ENCODE results near the gene STARD13.
A peak's percentile ranks its signal among the peaks of the same experiment; 100 is the strongest.

The STARD13 gene, protein sequence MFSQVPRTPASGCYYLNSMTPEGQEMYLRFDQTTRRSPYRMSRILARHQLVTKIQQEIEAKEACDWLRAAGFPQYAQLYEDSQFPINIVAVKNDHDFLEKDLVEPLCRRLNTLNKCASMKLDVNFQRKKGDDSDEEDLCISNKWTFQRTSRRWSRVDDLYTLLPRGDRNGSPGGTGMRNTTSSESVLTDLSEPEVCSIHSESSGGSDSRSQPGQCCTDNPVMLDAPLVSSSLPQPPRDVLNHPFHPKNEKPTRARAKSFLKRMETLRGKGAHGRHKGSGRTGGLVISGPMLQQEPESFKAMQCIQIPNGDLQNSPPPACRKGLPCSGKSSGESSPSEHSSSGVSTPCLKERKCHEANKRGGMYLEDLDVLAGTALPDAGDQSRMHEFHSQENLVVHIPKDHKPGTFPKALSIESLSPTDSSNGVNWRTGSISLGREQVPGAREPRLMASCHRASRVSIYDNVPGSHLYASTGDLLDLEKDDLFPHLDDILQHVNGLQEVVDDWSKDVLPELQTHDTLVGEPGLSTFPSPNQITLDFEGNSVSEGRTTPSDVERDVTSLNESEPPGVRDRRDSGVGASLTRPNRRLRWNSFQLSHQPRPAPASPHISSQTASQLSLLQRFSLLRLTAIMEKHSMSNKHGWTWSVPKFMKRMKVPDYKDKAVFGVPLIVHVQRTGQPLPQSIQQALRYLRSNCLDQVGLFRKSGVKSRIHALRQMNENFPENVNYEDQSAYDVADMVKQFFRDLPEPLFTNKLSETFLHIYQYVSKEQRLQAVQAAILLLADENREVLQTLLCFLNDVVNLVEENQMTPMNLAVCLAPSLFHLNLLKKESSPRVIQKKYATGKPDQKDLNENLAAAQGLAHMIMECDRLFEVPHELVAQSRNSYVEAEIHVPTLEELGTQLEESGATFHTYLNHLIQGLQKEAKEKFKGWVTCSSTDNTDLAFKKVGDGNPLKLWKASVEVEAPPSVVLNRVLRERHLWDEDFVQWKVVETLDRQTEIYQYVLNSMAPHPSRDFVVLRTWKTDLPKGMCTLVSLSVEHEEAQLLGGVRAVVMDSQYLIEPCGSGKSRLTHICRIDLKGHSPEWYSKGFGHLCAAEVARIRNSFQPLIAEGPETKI

DNA sequence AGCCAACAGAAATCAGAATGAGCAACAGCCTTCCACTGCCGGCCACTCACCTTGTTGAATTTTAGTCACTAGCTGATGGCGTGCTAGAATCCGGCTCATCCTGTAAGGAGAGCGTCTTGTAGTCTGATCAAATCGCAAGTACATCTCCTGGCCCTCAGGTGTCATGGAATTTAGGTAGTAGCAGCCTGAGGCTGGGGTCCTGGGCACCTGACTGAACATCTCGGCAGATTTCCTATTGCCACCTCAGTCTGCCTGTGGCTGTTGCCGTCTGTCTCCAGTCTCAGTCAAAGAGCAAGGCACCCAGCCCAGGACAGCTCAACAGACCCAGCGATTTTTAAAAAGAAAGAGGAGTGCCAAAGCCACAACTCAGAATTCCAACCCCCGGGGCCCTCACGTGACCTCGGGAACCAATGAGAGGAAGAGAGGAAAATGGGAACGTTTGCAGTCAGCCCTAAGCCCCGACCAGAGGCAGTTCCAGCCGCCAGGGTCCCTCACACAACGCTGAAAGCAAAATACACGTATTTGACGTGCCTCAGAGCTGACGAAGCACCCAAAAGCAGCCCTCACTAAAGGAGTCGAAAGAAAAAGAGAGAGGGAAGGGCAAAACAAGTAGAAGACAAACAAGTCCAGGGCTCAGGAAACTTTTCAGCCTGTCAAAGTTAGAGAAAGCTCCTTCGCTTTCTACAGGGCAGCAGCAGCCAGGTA is at the start of gene STARD13:
Gene STARD13 (minus strand): TSS at position 336 of the 705 bp plus-strand sequence. CDS start 117 bp downstream, at position 219.
- peak; percentile 61 for DNase-seq (ENCODE audit: low spot score)

DNA sequence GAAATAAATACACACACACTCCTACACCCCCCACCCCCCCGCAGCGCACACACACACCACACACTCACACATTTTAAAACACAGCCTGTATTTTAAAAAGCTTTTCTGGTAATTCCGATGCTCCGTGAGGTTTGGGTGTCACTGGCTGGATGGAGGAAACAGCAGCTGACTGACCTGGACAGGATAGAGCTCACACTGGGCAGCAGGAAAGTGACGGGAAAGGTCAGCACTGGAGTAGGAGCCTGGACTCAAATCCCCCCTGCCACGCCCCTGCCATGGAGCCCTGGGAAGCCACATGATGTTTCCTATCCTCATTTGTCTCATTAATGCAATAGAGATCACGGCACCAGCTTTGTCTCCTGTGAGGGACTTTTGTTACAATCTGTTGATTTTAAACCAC is 49.3 kb upstream of the STARD13 start:
- no peak for DNase-seq (ENCODE audit: low spot score)

DNA sequence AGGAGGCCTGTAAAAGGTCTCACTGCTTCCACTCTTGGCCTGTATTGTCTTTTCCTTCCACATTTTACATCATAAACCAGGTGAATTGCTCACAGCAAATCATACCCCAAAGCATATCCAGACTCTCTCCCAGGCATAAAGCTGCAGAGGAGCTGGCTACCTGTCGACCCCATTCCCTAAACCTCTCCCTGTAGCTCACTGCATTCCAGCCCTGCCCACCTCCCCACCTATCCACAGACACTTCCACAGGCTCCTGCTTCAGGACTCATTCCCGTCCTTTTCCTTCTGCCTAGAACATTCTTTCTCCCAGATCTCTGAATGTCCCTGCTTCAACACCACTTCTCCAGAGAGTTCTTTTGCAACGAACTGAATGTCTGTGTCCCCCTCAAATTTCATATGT is 46.4 kb upstream of the STARD13 start:
- no peak for DNase-seq (ENCODE audit: low spot score)

DNA sequence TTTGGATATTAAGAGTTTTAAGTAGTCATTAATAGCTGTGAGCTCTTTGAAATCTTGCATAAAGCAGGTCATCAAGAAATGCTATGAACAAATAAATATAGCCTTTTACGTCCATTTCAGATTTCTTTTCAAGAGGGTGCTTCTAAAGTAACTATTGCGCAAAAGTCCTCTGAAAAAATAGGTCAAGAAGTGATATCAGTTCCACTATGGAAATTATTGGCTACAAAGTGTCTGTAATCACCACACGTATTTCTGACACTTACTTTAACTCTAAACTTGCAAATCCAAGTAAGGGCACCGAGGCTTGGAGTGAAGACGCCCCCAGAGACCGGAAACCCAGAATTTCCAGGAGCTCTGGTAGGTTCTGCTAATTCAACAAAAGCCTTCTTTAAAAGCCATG is 44.9 kb upstream of the STARD13 start:
- DNase-seq (ENCODE audit: low spot score) = no peak

DNA sequence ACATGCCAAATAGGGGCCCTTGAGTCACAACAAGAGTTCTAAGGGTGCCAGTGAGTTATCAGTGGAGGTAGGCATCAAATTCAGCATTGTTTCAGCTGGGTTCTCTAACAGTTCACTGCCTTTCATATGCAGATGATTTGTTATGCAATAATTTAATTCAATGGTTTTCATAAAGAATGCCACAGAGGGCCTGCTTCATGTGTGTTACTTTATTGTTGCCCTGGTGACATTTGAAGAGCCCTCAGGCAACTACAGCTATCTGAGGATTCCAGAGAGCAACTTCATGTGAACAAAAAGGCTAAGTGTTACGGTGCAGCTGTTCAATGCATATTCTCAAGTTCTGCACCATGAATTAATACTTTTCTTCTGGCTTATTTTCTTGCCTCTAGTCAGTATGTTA is 43.1 kb upstream of the STARD13 start:
- DNase-seq (ENCODE audit: low spot score) = no peak

DNA sequence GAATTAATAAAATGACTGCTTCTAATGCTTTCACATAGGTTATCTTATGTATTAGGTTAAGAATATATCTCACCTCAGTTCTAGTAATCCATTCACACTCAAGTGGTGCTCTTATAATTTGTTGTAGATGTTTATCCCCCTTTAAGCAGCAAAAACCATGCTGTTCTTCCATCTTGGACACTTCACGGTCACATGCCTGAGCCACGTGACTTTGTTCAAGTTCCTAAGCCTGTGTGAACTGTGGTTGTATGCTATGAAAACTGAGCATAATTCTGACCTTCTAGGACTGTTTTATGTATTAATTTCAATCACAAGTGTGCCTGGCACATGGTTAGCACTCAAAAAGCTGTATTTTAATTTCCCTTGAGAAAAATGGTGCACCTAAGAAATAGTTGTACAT is 41.2 kb upstream of the STARD13 start:
- no peak for DNase-seq (ENCODE audit: low spot score)

DNA sequence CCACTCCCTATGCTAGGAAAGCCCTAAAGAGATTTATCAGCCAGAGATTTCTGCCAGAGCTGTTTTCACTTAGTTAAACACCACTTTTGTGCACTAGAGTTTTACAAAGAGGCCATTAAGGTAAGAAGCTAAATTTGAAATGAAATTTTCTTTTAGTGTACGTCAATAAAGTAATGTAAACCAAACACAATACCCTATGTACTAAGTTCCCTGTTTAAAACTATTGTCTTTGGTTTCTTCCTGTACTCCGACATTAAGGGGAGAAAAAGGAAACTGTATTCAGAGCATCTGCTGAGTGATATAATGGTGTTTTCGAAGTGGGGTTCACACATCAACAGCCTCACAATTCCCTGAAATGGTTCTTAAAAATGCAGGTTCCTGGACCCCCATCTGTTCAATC is 40.7 kb upstream of the STARD13 start:
- DNase-seq (ENCODE audit: low spot score) = no peak

DNA sequence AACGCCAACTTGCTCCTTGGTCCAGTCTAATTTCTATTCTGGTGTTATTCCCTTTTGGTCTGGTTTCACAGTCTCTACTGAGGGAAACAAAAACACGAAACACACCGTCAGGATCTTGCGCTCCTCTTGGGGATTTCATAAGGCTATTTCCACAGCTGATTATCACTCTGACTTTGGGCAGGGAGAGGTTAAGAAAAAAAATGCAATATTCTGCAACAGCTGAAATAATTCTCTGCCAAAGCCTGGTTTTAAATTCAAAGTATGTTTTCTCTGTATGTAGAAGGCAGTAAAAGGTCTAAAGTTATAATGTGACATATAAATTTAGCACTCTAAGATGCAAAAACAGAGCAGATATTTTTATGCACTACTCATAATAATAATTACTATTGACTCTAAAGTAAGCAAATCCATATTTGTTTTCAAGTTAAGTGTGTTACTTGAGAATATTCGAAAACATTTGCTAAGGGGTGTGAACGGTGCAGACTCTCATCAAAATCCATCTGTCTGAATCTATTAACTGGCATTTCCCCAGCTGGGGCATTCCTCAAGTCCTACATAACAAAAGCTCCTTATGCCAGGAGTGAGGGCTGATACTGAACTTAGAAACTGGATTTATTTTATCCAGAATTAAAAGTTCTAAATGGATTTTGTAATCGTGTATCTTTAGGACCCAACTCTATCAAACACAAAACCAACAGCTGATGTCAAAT is 38.4 kb upstream of the STARD13 start:
- DNase-seq (ENCODE audit: low spot score) = no peak

DNA sequence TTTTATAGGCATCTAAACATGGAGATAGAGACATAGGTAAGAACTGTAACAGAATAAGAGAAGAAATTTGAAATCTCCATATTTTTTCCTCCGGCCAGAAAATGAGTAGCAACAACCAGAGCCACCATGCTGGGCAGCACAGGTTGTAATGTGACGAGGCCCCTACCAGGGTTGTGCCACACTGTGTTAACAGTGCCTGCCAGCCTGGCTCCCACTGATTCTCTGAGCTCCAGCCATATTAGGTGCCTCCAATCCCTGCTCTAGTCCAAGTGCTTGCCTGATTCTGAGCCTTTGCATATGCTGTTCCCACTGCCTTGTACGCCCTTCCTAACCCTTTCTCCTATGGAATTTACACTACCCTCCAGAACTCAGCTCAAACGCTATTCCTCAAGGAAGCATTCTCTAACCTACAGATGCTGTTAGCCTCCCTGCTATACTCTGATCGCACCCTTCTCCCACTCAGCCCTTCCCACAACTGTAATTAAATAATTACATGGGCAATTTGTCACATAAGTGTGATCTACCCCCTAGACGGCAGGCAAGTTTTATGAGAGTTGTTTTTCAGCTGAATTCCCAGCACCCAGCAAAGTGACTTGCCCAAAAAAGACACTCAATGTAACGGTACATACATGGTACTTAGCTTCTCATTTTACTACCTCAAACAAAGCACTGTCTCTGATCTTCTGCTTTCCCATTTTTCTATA is 37.6 kb upstream of the STARD13 start:
- no peak for DNase-seq (ENCODE audit: low spot score)

DNA sequence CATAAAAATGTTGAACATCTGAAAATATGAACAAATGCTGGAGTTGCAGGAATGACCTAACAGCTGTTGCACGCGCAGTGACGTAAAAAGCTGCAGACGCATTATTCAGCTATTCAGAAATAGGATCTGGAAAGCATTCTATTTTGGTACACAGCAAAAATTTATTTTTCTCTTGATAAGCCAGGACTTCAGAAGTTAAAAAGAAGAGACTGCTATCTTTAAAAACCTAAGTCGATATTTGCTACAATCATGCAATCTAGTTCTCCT is 36.9 kb upstream of the STARD13 start:
- DNase-seq (ENCODE audit: low spot score) = no peak

DNA sequence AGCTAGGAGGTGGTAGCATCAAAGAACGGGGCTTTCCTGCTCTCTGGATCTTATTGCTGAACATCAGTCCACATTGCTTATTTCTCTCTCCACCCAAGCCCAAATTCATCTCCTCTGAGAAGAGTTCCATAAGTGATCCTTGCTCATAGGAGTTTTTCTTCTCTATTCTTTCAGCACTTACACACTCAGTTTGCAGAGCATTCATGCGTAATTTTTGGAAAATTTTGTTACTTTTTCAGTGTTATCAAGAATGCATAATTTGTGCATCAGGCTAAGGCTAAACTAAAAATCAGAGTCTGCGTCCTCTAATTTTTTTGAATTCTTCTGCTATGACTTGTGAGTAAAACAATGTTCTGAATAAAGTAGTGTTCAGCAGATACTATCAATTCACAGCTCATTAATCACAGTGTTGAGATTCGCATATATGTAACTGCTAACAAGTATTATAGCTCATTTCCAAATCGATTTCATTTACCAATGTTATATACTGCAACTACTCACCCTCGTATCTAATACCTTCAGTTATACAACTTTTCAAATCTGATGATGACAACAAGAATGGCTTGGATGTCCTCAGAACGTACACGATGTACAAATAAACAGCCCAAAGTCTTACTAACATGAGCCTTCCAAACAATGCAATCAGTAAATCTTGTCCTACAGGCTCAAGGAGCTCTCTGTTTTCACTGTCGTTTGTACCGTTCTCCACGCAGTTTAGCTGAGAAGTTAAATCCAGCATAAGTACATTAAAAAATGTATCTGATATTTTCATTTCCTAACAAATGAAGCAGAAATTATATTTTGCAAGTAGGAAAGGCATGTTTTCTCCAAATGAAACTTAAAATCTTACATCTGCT is 36.4 kb upstream of the STARD13 start:
- DNase-seq (ENCODE audit: low spot score) = no peak

DNA sequence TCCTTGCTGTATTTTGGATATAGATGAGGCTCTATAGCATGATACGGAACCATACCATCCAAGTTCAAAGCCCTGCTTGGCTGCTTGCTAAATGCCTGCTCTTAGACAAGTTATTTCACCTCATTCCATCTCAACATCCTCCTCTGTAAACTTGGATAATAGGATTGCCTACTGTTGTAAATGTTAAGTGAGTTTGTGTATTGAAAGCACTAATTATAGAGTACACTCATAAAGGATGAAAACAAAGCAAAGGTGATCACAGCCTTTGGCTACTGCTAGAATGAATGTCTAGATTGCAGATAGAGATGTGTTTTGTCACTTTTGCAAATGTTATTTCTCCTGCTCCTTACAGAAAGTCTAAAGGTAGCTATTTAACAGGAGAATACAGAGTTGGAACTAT is 34.3 kb upstream of the STARD13 start:
- DNase-seq (ENCODE audit: low spot score) = no peak

DNA sequence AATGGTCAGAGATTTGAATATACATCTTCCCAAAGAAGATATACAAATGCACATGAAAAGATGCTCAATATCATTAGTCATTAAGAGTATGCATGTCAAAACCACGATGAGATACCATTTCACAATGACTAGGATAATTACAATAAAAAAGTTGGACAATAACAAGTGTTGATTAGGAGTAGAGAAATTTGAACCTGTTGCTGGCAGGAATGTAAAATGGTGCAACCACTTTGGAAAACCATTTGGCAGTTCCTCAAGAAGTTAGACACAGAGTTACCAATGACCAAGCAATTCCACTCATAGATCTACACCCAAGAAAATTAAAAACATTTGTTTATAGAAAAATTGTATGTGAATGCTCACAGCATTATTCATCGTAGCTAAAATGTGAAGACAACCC is 33.2 kb upstream of the STARD13 start:
- DNase-seq (ENCODE audit: low spot score) = no peak

DNA sequence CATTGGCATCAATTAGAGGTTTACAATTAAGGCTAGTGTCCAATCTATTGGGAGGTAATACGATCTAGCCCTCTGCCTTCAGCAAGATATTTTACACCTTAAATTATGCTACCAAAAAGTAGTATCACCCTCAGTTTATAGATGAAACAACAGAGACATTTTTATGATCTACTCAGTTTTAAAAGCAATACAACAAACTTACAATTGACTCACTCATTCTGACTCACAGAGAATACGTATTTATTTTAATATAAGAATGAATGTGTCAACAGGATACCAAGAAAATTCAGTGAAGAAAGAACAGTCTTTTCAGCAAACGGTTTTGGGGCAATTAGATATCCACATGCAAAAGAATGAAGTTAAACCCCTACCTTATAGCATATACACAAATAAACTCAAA is 32.5 kb upstream of the STARD13 start:
- no peak for DNase-seq (ENCODE audit: low spot score)

DNA sequence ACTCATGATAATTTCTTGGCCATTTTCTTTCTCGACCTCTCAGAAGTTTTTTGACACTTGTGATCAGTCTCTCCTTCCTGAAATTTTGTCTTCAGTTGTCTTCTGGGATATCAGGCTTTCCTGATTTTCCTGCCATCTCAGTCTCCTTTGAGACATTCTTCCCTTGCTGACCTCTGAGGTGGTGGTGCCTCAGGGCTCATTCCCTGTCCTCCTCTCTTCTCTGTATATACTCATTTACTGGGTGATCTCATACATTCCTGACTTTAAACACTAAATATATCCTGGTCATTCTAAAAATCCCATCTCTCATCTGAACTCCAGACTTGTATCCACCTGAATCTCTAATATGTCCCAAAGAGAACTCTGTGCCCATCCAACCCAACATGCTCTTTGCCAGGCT is 31.3 kb upstream of the STARD13 start:
- DNase-seq (ENCODE audit: low spot score) = no peak

DNA sequence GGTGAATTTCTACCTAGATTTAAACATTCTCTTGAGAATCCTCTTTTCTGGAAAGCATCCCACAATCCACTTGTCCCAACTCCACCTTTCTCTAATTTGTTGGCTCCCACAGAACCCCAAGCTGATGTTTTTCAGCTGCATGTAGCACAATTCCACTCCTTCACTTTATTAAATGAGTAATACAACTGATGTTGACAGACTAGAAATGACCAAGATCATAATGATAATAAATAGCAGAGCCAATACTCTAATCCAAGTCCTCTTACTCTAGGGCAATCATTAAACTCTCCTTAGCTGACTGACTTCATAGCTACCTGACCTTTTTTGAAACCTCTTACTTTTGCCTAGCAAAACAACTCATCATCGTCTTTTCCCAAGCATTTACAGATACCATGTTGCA is 27.9 kb upstream of the STARD13 start:
- DNase-seq (ENCODE audit: low spot score) = no peak

DNA sequence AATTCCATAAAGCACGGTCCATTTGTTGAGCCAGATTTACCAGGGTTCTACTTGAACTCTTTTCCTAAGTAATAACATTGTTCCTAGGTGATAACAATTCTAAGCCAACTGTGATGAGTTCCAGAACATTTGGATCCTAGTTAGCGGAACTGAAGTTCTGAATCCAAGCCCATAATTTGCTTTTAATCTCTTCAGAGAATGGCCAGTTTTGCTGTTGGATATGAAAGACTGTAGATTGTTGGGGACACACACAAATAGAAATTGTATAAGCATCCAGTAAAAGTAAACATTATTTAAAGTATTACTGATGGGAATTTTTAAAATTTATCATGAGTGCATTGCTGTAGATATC is 27.3 kb upstream of the STARD13 start:
- DNase-seq (ENCODE audit: low spot score) = no peak

DNA sequence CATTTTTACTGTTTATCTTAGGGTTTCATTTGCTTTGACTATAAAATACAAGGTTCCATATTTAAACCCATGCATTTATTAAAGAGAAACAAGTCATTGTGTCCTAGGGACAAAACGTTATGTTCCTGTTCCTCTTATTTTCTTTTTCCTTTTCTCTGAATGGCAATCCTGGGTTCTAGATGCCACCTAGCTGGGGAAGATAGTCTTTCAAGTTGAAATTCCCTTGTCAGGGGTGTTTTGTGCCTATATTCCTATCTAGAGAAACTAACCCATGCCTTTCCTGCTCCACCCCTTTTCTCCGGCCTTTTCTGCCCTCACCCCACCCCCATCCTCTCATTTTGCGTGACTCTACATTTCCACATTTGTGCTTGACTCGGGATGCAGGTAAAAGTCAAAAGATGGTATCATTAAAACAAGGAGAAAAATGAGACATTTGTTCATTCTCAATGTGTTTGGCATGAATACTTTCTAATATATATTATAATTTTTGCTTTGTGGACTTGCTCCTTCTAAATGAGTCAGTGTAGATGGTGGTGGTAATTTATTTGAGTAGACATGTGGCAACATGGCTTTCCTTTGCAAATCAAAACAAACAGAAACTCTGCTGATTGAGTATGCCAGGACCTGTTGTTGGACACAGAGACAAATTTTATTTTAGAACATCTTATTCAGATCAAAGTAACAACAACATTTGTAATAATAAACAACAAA is 26.8 kb upstream of the STARD13 start:
- no peak for DNase-seq (ENCODE audit: low spot score)

DNA sequence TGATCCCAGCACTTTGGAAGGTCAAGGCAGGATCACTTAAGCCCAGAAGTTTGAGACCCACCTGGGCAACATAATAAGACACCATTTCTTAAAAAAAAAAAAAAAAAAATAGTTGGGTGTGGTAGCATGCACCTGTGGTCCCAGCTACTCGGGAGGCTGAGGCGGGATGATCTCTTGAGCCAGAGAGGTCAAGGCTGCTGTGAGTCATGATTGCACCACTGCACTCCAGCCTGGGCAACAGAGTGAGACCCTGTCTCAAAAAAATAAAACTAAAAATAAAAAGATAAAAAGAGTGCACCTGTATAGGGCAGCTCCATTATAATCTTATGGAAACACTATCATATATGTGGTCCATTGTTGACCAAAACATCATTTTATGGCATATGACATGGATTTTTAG is 25.5 kb upstream of the STARD13 start:
- no peak for DNase-seq (ENCODE audit: low spot score)

All from HuH-7 (cell line).